GM12878 (cell line): ENCODE measurements around the gene KIAA1217. TPM values are rescaled to one million over a fixed set of nuclear protein-coding genes. Genes with fewer than 3 reads are reported as not detected.

Experiments
- ATAC-seq: fragments of 200-7000 bp; cut with Tn5 transposase; 3 replicates; pipeline ENCODE4 v1.9.1; 2020; ENCODE audit warnings: mild to moderate bottlenecking, moderate library complexity
- BruUV-seq: library from RNA; stranded (reverse); fragments of 400-500 nt; replicated peaks from 2 replicates; lab custom pipeline; 2021; lab: Mats Ljungman, UMichigan
- CTCF ChIA-PET: fragments of 300-600 bp; sonication (Branson Sonifier 250); formaldehyde crosslinking; extraction: SDS; loops from one replicate; lab custom pipeline; 2021; ENCODE audit warnings: inconsistent platforms; lab: Yijun Ruan, JAX
- POLR2A ChIA-PET: fragments of 350-600 bp; formaldehyde crosslinking; extraction: SDS; loops from one replicate; lab custom pipeline; 2021; ENCODE audit warnings: inconsistent platforms; lab: Charles Lee
- RAD21 ChIA-PET: fragments of 300-600 bp; sonication (Branson Sonifier 250); formaldehyde crosslinking; loops from one replicate; lab custom pipeline; 2023; ENCODE audit warnings: antibody characterized with exemption; ENCODE audit not compliant: unreplicated experiment; lab: Charles Lee
- SMC1A ChIA-PET: fragments of 300-600 bp; sonication (Branson Sonifier 250); formaldehyde crosslinking; loops from one replicate; lab custom pipeline; 2023; ENCODE audit not compliant: unreplicated experiment, uncharacterized antibody; lab: Charles Lee
- DNase-seq: peaks from one replicate; pipeline ENCODE4 v3.0.0-alpha.2; 2011; ENCODE audit warnings: low read depth, low spot score
- FAIRE-seq: peaks from 3 replicates; lab custom pipeline; 2011; peaks lifted over from hg19 to GRCh38; lab: Jason Lieb, UNC
- H2AFZ ChIP-seq: 2 replicates; pipeline ENCODE4 v1.6.0; 2011; ENCODE audit warnings: low read depth, low read length, control low read depth; ENCODE audit not compliant: control insufficient read depth
- H3K27ac ChIP-seq: 2 replicates; pipeline ENCODE4 v1.5.1; 2011; ENCODE audit warnings: control low read depth; ENCODE audit not compliant: control insufficient read depth, insufficient read depth
- H3K27me3 ChIP-seq, 2 experiments: replicated peaks in 1 of 2; 2 replicates each; pipeline versions ENCODE4 v1.6.0 to v1.6.1; 2011; ENCODE audit warnings: low read length in 1 of 2; ENCODE audit not compliant: control insufficient read depth in 2 of 2, insufficient read depth in 2 of 2
- H3K36me3 ChIP-seq, 2 experiments: 2 replicates each; pipeline ENCODE4 v1.5.1; 2011; ENCODE audit warnings: low read length in 1 of 2; ENCODE audit not compliant: control insufficient read depth in 2 of 2, insufficient read depth in 2 of 2
- H3K4me1 ChIP-seq: 2 replicates; pipeline ENCODE4 v1.6.1; 2011; ENCODE audit warnings: mild to moderate bottlenecking, low read length, moderate library complexity, mixed read lengths; ENCODE audit not compliant: control insufficient read depth, insufficient read depth
- H3K4me2 ChIP-seq: 2 replicates; pipeline ENCODE4 v1.6.0; 2011; ENCODE audit warnings: control low read depth; ENCODE audit not compliant: control insufficient read depth, insufficient read depth
- H3K4me3 ChIP-seq: fragments of 200-600 bp; sonication (generic); 2 replicates; pipeline ENCODE4 v1.5.1; 2016
- H3K79me2 ChIP-seq: 2 replicates; pipeline ENCODE4 v1.6.0; 2011; ENCODE audit warnings: low read length; ENCODE audit not compliant: control insufficient read depth, insufficient read depth
- H3K9ac ChIP-seq: 2 replicates; pipeline ENCODE4 v1.8.0; 2011; ENCODE audit warnings: low read length, control low read depth, mixed read lengths; ENCODE audit not compliant: control insufficient read depth, insufficient read depth
- H3K9me3 ChIP-seq: replicated peaks from 3 replicates; pipeline ENCODE4 v1.5.1; 2011; ENCODE audit warnings: mild to moderate bottlenecking, low read length; ENCODE audit not compliant: control insufficient read depth, insufficient read depth
- H4K20me1 ChIP-seq: 2 replicates; pipeline ENCODE4 v1.6.0; 2011; ENCODE audit not compliant: control insufficient read depth, insufficient read depth
- ATF3 ChIP-seq: IDR thresholded peaks from 2 replicates; pipeline ENCODE4 v1.6.1; 2011; ENCODE audit warnings: low read depth, mild to moderate bottlenecking, low read length, moderate library complexity, borderline replicate concordance; ENCODE audit errors: extremely low read depth
- BCL3 ChIP-seq: IDR thresholded peaks from 2 replicates; pipeline ENCODE4 v1.6.1; 2011; ENCODE audit warnings: borderline replicate concordance, low read depth, mild to moderate bottlenecking, moderate library complexity, low read length; ENCODE audit not compliant: insufficient read depth, poor library complexity, severe bottlenecking
- BCLAF1 ChIP-seq: fragments of 450-650 bp; IDR thresholded peaks from 2 replicates; pipeline ENCODE4 v1.6.1; 2017; ENCODE audit warnings: antibody characterized with exemption, mild to moderate bottlenecking, moderate library complexity
- CBX5 ChIP-seq: sonication (generic); IDR thresholded peaks from 2 replicates; pipeline ENCODE4 v1.6.1; 2016; ENCODE audit warnings: low read depth, moderate library complexity, mild to moderate bottlenecking, inconsistent platforms
- CHD4 ChIP-seq: fragments of 200-600 bp; sonication (generic); IDR thresholded peaks from 2 replicates; pipeline ENCODE4 v1.6.1; 2016; ENCODE audit warnings: mild to moderate bottlenecking
- ELK1 ChIP-seq: IDR thresholded peaks from 2 replicates; pipeline ENCODE4 v1.6.1; 2012; ENCODE audit warnings: low read depth, low read length, improper control_type of control experiment
- KDM1A ChIP-seq: fragments of 200-600 bp; sonication (generic); IDR thresholded peaks from 2 replicates; pipeline ENCODE4 v1.6.1; 2016; ENCODE audit warnings: borderline replicate concordance
- NFIC ChIP-seq: IDR thresholded peaks from 2 replicates; pipeline ENCODE4 v1.6.1; 2012; ENCODE audit warnings: low read depth, mild to moderate bottlenecking, inconsistent platforms, low read length, moderate library complexity
- NFXL1 ChIP-seq: fragments of 450-650 bp; IDR thresholded peaks from 2 replicates; pipeline ENCODE4 v1.6.1; 2017; ENCODE audit warnings: antibody characterized with exemption, mild to moderate bottlenecking, borderline replicate concordance
- REST ChIP-seq: IDR thresholded peaks from 2 replicates; pipeline ENCODE4 v1.6.1; 2012; ENCODE audit warnings: mild to moderate bottlenecking, low read depth, low read length
- SIN3A ChIP-seq: IDR thresholded peaks from 2 replicates; pipeline ENCODE4 v1.6.1; 2012; ENCODE audit warnings: low read depth, low read length, improper control_type of control experiment
- SIX5 ChIP-seq: IDR thresholded peaks from 2 replicates; pipeline ENCODE4 v1.6.1; 2011; ENCODE audit warnings: mild to moderate bottlenecking, low read depth, low read length, moderate library complexity; ENCODE audit not compliant: severe bottlenecking
- SREBF1 ChIP-seq: IDR thresholded peaks from 2 replicates; pipeline ENCODE4 v1.6.1; 2012; ENCODE audit warnings: mild to moderate bottlenecking, low read length
- WGBS: methylation state at CpG from one replicate; pipeline ENCODE4 v1.1.6; 2016; ENCODE audit warnings: low lambda C conversion rate; ENCODE audit not compliant: insufficient replicate concordance, insufficient coverage; ENCODE audit errors: missing lambda C conversion rate; 5-methylcytosine and 5-hydroxymethylcytosine counted together
- in situ Hi-C: fragments of 300-500 bp; cut with MboI; formaldehyde crosslinking; loops from 9 replicates; pipeline ENCODE4 v1.14.3; 2018; ENCODE audit warnings: mixed read lengths
- intact Hi-C: fragments of 100-400 bp; cut with micrococcal nuclease; formaldehyde crosslinking; loops from one replicate; pipeline ENCODE4 v1.14.2; 2022; ENCODE audit not compliant: unreplicated experiment
- polyA plus RNA-seq, 11 experiments: library from polyadenylated mRNA; depleted of rRNA in 4 of 11; unstranded in 6 of 11; stranded (reverse) in 5 of 11; fragments of >200 nt; fragmentation: Nextera tagmentation in 4 of 11; fragmentation: Illumina TruSeq in 1 of 11; extraction: Ambion mirVana in 4 of 11; extraction: Trizol in 1 of 11; gene quantifications; 1 replicate in 1 of 11; 2 replicates in 10 of 11; pipeline versions ENCODE4 v1.2.1 to v1.2.3, GENCODE V29; 2011 to 2016; ENCODE audit warnings: inconsistent platforms in 2 of 11, missing spikeins in 2 of 11, low read depth in 1 of 11
- total RNA-seq, 4 experiments: library from RNA; depleted of rRNA in 3 of 4; stranded (reverse); fragments of >200 nt in 3 of 4; fragmentation: Illumina TruSeq in 1 of 4; extraction: Trizol in 1 of 4; gene quantifications; 2 replicates each; pipeline versions ENCODE4 v1.2.1 to v1.2.3, GENCODE V29; 2013 to 2021

Gene KIAA1217
- total and polyA plus RNA-seq, 10 of the 15 experiments (the other 5 are each of a cell fraction or from before 2014, with no cell fraction given), result 0.57 to 3.8 (median 2.1) TPM

- no peak for TF ChIP-seq NFXL1
Measured at GRCh38 chr10:24370877-24371276, 161.9 kb downstream of the KIAA1217 start (continued).

GRCh38 chr10:24371396-24371795 lies 162.5 kb downstream of the KIAA1217 start:
- Histone ChIP-seq H3K9me3 (no peaks in the 10 kb centered on the region; the same call in 2 of the 3 replicates), H3K9ac (no peak overlapping the region), H3K36me3 (no peaks in the 10 kb centered on the region), H3K79me2 (no peaks in the 10 kb centered on the region), H2AFZ (no peak overlapping the region), H3K4me3 (no peak overlapping the region), H4K20me1 (no peaks in the 10 kb centered on the region), H3K4me1 (no peaks in the 10 kb centered on the region), H3K27ac (no peak overlapping the region), H3K27me3 (no peaks in the 10 kb centered on the region), H3K4me2 (no peak overlapping the region)
- no TSS peak for BruUV-seq
- WGBS, result 66% methylated on average over 3 of the region's 3 CpGs
- ChIA-PET SMC1A (interaction anchor here (0.9 kb wide), 1 partner anchor 20 kb away, joined by 3 read pairs; no protein-coding TSS in a partner anchor), CTCF (interaction anchor here (1.0 to 1.3 kb wide), 2 partner anchors 11 to 12 kb away, joined by 3 read pairs; no protein-coding TSS in a partner anchor), RAD21 (interaction anchor here (0.7 kb wide), 1 partner anchor 132 kb away, joined by 3 read pairs; no protein-coding TSS in a partner anchor), POLR2A (no interaction called here)
- ATAC-seq (no peak), FAIRE-seq (no peak), DNase-seq (no peak)
- intact Hi-C loops (no loop called here), in situ Hi-C loops (no loop called here)
- TF ChIP-seq KDM1A (no peak), SIX5 (no peak), REST (no peak), SREBF1 (no peak), ATF3 (no peak), ELK1 (no peak), NFIC (no peak), CHD4 (no peak), BCLAF1 (no peak), CBX5 (no peak), SIN3A (no peak), BCL3 (no peak)
